Neural cell (in vitro differentiated cells): ENCODE data around the gene MINDY4. TPM values are rescaled to one million over a fixed set of nuclear protein-coding genes. Genes with fewer than 3 reads are reported as not detected.

Experiments used
- H2AFZ ChIP-seq: fragments of 200-600, 300-800 bp; sonication (generic), shearing (Covaris generic); 2 replicates; pipeline ENCODE4 v1.6.0; 2014; ENCODE audit warnings: low read depth, mild to moderate bottlenecking, antibody characterized with exemption, low read length, moderate library complexity
- H3F3A ChIP-seq: fragments of 200-600 bp; shearing (Covaris generic); 2 replicates; pipeline ENCODE4 v1.6.1; 2016; ENCODE audit warnings: mild to moderate bottlenecking, moderate library complexity, mixed read lengths, antibody characterized with exemption, low read length; ENCODE audit not compliant: insufficient read depth, poor library complexity, severe bottlenecking
- H3K27ac ChIP-seq: fragments of 200-600, 300-800 bp; sonication (generic), shearing (Covaris generic); 2 replicates; pipeline ENCODE4 v1.5.1; 2014; ENCODE audit warnings: mild to moderate bottlenecking, low read length, moderate library complexity
- H3K27me3 ChIP-seq: fragments of 300-800, 200-600 bp; sonication (generic), shearing (Covaris generic); 2 replicates; pipeline ENCODE4 v1.6.0; 2014; ENCODE audit warnings: mild to moderate bottlenecking, low read depth, low read length, moderate library complexity; ENCODE audit not compliant: insufficient read depth
- H3K36me3 ChIP-seq: fragments of 300-800, 200-600 bp; sonication (generic), shearing (Covaris generic); 2 replicates; pipeline ENCODE4 v1.5.1; 2014; ENCODE audit warnings: mild to moderate bottlenecking, antibody characterized with exemption, low read length, moderate library complexity; ENCODE audit not compliant: insufficient read depth
- H3K4me2 ChIP-seq: fragments of 300-800, 200-600 bp; sonication (generic), shearing (Covaris generic); 2 replicates; pipeline ENCODE4 v1.6.0; 2014; ENCODE audit warnings: mild to moderate bottlenecking, low read length
- H3K4me3 ChIP-seq: fragments of 300-800, 200-600 bp; sonication (generic), shearing (Covaris generic); 2 replicates; pipeline ENCODE4 v1.5.1; 2014; ENCODE audit warnings: mild to moderate bottlenecking, low read length, moderate library complexity
- H3K79me2 ChIP-seq: fragments of 200-600 bp; shearing (Covaris generic); replicated peaks from 2 replicates; pipeline ENCODE4 v1.6.0; 2014; ENCODE audit warnings: mild to moderate bottlenecking, low read length, moderate library complexity; ENCODE audit not compliant: insufficient read depth
- H3K9ac ChIP-seq: fragments of 300-800, 200-600 bp; sonication (generic), shearing (Covaris generic); 2 replicates; pipeline ENCODE4 v1.6.1; 2016; ENCODE audit warnings: mild to moderate bottlenecking, low read length, mixed read lengths
- H3K9me2 ChIP-seq: fragments of 200-600 bp; shearing (Covaris generic); 2 replicates; pipeline ENCODE4 v1.6.1; 2016; ENCODE audit warnings: mild to moderate bottlenecking, low read length, mixed read lengths; ENCODE audit not compliant: insufficient read depth
- H3K9me3 ChIP-seq: fragments of 200-600, 300-800 bp; sonication (generic), shearing (Covaris generic); 2 replicates; pipeline ENCODE4 v1.6.1; 2016; ENCODE audit warnings: mild to moderate bottlenecking, mixed run types, low read length, moderate library complexity, mixed read lengths
- H4K20me1 ChIP-seq: fragments of 200-600 bp; shearing (Covaris generic); 2 replicates; pipeline ENCODE4 v1.6.1; 2016; ENCODE audit warnings: mild to moderate bottlenecking, mixed run types; ENCODE audit not compliant: insufficient read depth
- CTCF ChIP-seq: fragments of 450-650 bp; IDR thresholded peaks from 2 replicates; pipeline ENCODE4 v1.5.1; 2014; ENCODE audit warnings: antibody characterized with exemption, mild to moderate bottlenecking, moderate library complexity; ENCODE audit not compliant: poor library complexity, severe bottlenecking
- EP300 ChIP-seq: fragments of 450-650 bp; conservative IDR thresholded peaks from 2 replicates; pipeline ENCODE4 v1.6.1; 2014; ENCODE audit warnings: antibody characterized with exemption, mild to moderate bottlenecking, moderate library complexity; ENCODE audit not compliant: poor library complexity, severe bottlenecking
- EZH2 ChIP-seq: fragments of 200-600, 300-800 bp; shearing (Covaris generic), sonication (generic); IDR thresholded peaks from 2 replicates; pipeline ENCODE4 v1.6.1; 2014; ENCODE audit warnings: antibody characterized with exemption, low read length, borderline replicate concordance, mild to moderate bottlenecking; ENCODE audit not compliant: insufficient read depth, poor library complexity, severe bottlenecking
- MXI1 ChIP-seq: fragments of 450-650 bp; conservative IDR thresholded peaks from 2 replicates; pipeline ENCODE4 v1.6.1; 2014; ENCODE audit warnings: antibody characterized with exemption, mild to moderate bottlenecking; ENCODE audit not compliant: poor library complexity, severe bottlenecking
- POLR2AphosphoS5 ChIP-seq: IDR thresholded peaks from 2 replicates; pipeline ENCODE4 v1.6.1; 2012
- RAD21 ChIP-seq: fragments of 450-650 bp; conservative IDR thresholded peaks from 2 replicates; pipeline ENCODE4 v1.6.1; 2014; ENCODE audit warnings: antibody characterized with exemption, mild to moderate bottlenecking, moderate library complexity
- SMC3 ChIP-seq: fragments of 450-650 bp; conservative IDR thresholded peaks from 2 replicates; pipeline ENCODE4 v1.6.1; 2014; ENCODE audit warnings: antibody characterized with exemption, mild to moderate bottlenecking, moderate library complexity; ENCODE audit not compliant: poor library complexity
- TAF1 ChIP-seq: IDR thresholded peaks from 2 replicates; pipeline ENCODE4 v1.6.1; 2012; ENCODE audit warnings: low read depth
- polyA plus RNA-seq: library from polyadenylated mRNA; depleted of rRNA; stranded (reverse); fragments of >200 nt; gene quantifications from 2 replicates; pipeline ENCODE4 v1.2.3, GENCODE V29; 2014
- TF ChIP-seq, protein P1 (sequence below): IDR thresholded peaks from 2 replicates; pipeline ENCODE4 v1.6.1; 2012; ENCODE audit warnings: borderline replicate concordance

Gene MINDY4
- polyA plus RNA-seq, 1 donor from 2014 or later: 1.0 TPM

- Histone ChIP-seq H3K4me2 (no peak overlapping the region), H3K27me3 (no peaks in the 10 kb centered on the region), H3K9ac (no peak overlapping the region), H3K9me2 (no peaks in the 10 kb centered on the region), H3K36me3 (no peaks in the 10 kb centered on the region), H3K4me3 (no peak overlapping the region), H4K20me1 (no peaks in the 10 kb centered on the region), H3K27ac (no peak overlapping the region), H3F3A (no peaks in the 10 kb centered on the region), H3K79me2 (no peaks in the 10 kb centered on the region), H2AFZ (no peak overlapping the region), H3K9me3 (no peaks in the 10 kb centered on the region)
- TF ChIP-seq POLR2AphosphoS5 (no peak), RAD21 (no peak), SMC3 (no peak), TAF1 (no peak)
Measured at GRCh38 chr7:30780941-30781340, 9.7 kb downstream of the MINDY4 start.

DNA sequence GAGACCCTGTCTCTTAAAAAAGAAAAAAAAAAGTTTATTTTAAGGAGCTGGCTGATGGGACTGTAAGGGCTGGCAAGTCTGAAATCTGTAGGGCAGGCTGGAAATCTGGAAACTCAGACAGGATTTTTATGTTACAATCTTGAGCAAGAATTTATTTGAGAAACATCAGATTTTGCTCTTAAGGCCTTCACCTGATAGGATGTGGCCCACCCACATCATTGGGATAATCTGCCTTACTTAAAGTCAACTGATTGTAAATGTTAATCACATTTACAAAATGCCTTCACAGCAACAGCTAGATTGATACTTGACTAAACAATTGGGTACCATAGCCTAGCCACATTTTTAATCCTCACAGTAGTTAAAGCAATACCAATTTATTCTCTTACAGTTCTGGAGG, 11.5 kb downstream of the MINDY4 start:
- no peak for TF ChIP-seq EZH2
- no peak for TF ChIP-seq MXI1
- no peak for TF ChIP-seq SMC3
- TF ChIP-seq RAD21: no peak
- TF ChIP-seq CTCF: no peak
- TF ChIP-seq, protein P1, sequence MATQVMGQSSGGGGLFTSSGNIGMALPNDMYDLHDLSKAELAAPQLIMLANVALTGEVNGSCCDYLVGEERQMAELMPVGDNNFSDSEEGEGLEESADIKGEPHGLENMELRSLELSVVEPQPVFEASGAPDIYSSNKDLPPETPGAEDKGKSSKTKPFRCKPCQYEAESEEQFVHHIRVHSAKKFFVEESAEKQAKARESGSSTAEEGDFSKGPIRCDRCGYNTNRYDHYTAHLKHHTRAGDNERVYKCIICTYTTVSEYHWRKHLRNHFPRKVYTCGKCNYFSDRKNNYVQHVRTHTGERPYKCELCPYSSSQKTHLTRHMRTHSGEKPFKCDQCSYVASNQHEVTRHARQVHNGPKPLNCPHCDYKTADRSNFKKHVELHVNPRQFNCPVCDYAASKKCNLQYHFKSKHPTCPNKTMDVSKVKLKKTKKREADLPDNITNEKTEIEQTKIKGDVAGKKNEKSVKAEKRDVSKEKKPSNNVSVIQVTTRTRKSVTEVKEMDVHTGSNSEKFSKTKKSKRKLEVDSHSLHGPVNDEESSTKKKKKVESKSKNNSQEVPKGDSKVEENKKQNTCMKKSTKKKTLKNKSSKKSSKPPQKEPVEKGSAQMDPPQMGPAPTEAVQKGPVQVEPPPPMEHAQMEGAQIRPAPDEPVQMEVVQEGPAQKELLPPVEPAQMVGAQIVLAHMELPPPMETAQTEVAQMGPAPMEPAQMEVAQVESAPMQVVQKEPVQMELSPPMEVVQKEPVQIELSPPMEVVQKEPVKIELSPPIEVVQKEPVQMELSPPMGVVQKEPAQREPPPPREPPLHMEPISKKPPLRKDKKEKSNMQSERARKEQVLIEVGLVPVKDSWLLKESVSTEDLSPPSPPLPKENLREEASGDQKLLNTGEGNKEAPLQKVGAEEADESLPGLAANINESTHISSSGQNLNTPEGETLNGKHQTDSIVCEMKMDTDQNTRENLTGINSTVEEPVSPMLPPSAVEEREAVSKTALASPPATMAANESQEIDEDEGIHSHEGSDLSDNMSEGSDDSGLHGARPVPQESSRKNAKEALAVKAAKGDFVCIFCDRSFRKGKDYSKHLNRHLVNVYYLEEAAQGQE: no peak
- TF ChIP-seq EP300: no peak
- no peak for TF ChIP-seq TAF1
- TF ChIP-seq POLR2AphosphoS5: no peak
- Histone ChIP-seq H3K79me2 (no peaks in the 10 kb centered on the region), H3K9ac (no peak overlapping the region), H3K27me3 (no peaks in the 10 kb centered on the region), H3K4me3 (no peak overlapping the region), H3K36me3 (no peaks in the 10 kb centered on the region), H3K4me2 (no peak overlapping the region), H3F3A (no peaks in the 10 kb centered on the region), H2AFZ (no peak overlapping the region), H4K20me1 (no peaks in the 10 kb centered on the region), H3K27ac (no peak overlapping the region), H3K9me2 (no peaks in the 10 kb centered on the region), H3K9me3 (no peaks in the 10 kb centered on the region)

- no peak overlapping the region for H2AFZ ChIP-seq
- H3K27ac ChIP-seq: no peak overlapping the region
- H3K79me2 ChIP-seq: no peaks in the 10 kb centered on the region
- no peak for TF ChIP-seq TAF1
- TF ChIP-seq CTCF: no peak
- TF ChIP-seq EZH2: no peak
- no peaks in the 10 kb centered on the region for H3K27me3 ChIP-seq
- no peak overlapping the region for H3K4me3 ChIP-seq
- H3K4me2 ChIP-seq: no peak overlapping the region
- H3K9me2 ChIP-seq: no peaks in the 10 kb centered on the region
- H3F3A ChIP-seq: no peaks in the 10 kb centered on the region
- no peaks in the 10 kb centered on the region for H3K9me3 ChIP-seq
- H4K20me1 ChIP-seq: no peaks in the 10 kb centered on the region
- no peaks in the 10 kb centered on the region for H3K36me3 ChIP-seq
- H3K9ac ChIP-seq: no peak overlapping the region
Measured at GRCh38 chr7:30785786-30786185, 14.6 kb downstream of the MINDY4 start.
